Mucosa of descending colon (tissue), 3 donors: ENCODE results near the gene PAFAH1B1. TPM values are rescaled to one million over a fixed set of nuclear protein-coding genes. Genes with fewer than 3 reads are reported as not detected.
"Not testable (repeated sequence)": the region's sequence is repeated elsewhere in the genome, so short reads cannot be mapped to it uniquely, and the experiment has no call there.

Source experiments
- ATAC-seq: fragments of 200-7000 bp; cut with Tn5 transposase; one replicate; pipeline ENCODE4 v1.9.1; 2020; ENCODE audit warnings: mild to moderate bottlenecking, moderate library complexity
- DNase-seq, 3 donors: peaks; one replicate each; pipeline ENCODE4 v3.0.0-alpha.2; 2020
- H3K36me3 ChIP-seq: fragments of 200-600 bp; one replicate; pipeline ENCODE4 v1.8.0; 2021; ENCODE audit warnings: low read depth, mild to moderate bottlenecking
- H3K4me1 ChIP-seq: fragments of 200-600 bp; one replicate; pipeline ENCODE4 v1.8.0; 2021; ENCODE audit warnings: low read depth, mild to moderate bottlenecking
- H3K4me3 ChIP-seq: fragments of 200-600 bp; one replicate; pipeline ENCODE4 v1.8.0; 2021; ENCODE audit warnings: mild to moderate bottlenecking
- H3K9me3 ChIP-seq: fragments of 200-600 bp; one replicate; pipeline ENCODE4 v1.8.0; 2021; ENCODE audit warnings: mild to moderate bottlenecking
- intact Hi-C, 2 donors: fragments of 100-400 bp; cut with DNase I in 1 of 2; cut with micrococcal nuclease in 1 of 2; formaldehyde crosslinking; loops; one replicate each; pipeline versions ENCODE4 v1.11.0 to v1.11.1; 2022; cut with DNase I, micrococcal nuclease
- total RNA-seq, 3 donors: library from RNA; stranded (reverse); fragmentation: NEBNext Ultra II Directional in 2 of 3; extraction: Animal tissue kit (Norgen Biotek cat#: 25700) in 2 of 3; gene quantifications; one replicate each; pipeline versions ENCODE4 v1.2.1 to v1.2.4, GENCODE V29; 2021 to 2023
- TF ChIP-seq, protein P1 (sequence below): fragments of 200-600 bp; IDR thresholded peaks from one replicate; pipeline ENCODE4 v1.8.0; 2022; ENCODE audit warnings: antibody characterized with exemption, mild to moderate bottlenecking
- donor health status: DM: no; HTN: no; CAD: no; lungs with moderate emphysema.
- donor health status: DM: no; HTN: no; CAD: no.
- donor health status: DM: no; HTN: yes; CAD: no.

The PAFAH1B1 gene
- total RNA-seq, 3 donors from 2014 or later, result 108 to 142 (median 112) TPM

DNA sequence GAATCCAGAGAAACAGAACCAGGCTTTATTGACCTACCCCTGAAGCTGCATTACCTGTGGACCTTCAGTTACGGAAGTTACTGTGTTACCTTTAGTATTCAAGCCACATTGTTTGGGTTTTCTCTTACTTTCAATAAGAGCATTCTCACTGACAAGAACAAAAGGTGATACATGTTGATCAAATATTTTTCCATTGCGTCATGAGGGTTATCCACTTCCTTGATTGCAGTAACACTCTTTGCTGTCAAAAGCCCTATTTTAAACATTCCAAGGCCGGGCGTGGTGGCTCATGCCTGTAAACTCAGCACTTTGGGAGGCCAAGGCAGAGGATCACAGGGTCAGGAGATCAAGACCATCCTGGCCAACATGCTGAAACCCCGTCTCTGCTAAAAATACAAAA, 28.6 kb upstream of the PAFAH1B1 start:
- no peaks in the 10 kb centered on the region for H3K9me3 ChIP-seq
- DNase-seq (no peak), ATAC-seq (peak; percentile 71)
- TF ChIP-seq, protein P1, sequence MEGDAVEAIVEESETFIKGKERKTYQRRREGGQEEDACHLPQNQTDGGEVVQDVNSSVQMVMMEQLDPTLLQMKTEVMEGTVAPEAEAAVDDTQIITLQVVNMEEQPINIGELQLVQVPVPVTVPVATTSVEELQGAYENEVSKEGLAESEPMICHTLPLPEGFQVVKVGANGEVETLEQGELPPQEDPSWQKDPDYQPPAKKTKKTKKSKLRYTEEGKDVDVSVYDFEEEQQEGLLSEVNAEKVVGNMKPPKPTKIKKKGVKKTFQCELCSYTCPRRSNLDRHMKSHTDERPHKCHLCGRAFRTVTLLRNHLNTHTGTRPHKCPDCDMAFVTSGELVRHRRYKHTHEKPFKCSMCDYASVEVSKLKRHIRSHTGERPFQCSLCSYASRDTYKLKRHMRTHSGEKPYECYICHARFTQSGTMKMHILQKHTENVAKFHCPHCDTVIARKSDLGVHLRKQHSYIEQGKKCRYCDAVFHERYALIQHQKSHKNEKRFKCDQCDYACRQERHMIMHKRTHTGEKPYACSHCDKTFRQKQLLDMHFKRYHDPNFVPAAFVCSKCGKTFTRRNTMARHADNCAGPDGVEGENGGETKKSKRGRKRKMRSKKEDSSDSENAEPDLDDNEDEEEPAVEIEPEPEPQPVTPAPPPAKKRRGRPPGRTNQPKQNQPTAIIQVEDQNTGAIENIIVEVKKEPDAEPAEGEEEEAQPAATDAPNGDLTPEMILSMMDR, result no peak
- no peaks in the 10 kb centered on the region for H3K36me3 ChIP-seq
- H3K4me3 ChIP-seq, result no peak overlapping the region
- intact Hi-C loops, result no loop called here
- no peaks in the 10 kb centered on the region for H3K4me1 ChIP-seq

DNA sequence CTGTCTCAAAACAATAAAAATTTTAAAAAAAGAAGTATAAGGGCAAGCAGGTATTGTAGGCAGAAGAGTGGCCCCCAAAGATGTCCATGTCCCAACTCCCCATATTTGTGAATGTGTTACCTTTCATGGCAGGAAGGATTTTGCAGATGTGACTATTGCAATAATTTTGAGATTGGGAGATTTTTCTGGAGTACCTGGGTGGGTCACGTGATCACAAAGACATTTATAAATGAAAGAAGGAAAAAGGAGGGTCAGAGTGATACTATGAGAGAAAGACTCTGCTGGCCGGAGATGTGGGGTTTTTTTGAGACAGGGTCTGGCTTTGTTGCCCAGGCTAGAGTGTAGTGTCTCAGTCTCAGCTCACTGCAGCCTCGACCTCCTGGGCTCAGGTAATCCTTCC, 27.4 kb upstream of the PAFAH1B1 start:
- H3K36me3 ChIP-seq, result no peaks in the 10 kb centered on the region
- ATAC-seq, result no peak
- no peaks in the 10 kb centered on the region for H3K4me1 ChIP-seq
- no peak overlapping the region for H3K4me3 ChIP-seq
- intact Hi-C loops, result no loop called here
- DNase-seq, result no peak
- no peaks in the 10 kb centered on the region for H3K9me3 ChIP-seq
- TF ChIP-seq, protein P1, result no peak

DNA sequence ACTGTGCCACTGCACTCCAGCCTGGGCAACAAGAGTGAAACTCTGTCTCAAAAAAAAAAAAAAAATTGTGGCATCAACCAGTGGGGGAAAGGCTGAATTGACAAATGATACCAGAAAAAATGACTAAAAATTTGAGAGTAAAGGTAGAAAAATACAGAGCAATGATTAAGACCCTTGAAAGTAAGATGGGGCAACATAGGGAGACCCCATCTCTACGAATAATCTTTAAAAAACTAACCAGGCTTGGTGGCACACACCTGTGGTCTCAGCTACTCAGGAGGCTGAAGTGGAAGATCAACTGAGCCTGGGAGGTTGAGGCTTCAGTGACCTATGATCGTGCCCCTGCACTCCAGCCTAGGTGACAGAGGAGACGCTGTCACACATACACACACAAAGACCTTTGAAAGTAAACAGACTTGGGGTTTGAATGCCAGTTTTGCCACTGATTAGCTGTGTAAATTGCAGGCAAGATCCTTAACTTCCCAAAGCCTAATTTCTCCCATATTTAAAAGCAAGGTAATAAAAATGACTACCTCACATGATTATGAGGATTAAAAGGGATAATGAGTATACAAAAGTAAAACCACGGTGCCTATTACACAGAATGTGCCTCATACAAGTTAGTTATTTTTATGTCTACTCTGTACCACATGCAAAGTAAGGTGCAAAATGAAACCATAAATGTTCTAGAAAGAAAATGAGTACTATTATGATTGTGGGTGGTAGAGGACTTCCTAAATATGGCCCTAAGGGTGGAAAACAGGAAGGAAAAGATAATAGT, 21.7 kb upstream of the PAFAH1B1 start:
- H3K4me3 ChIP-seq, result no peak overlapping the region
- DNase-seq, result no peak
- no peaks in the 10 kb centered on the region for H3K4me1 ChIP-seq
- peak; percentile 52 for ATAC-seq
- no peaks in the 10 kb centered on the region for H3K9me3 ChIP-seq
- intact Hi-C loops, result no loop called here
- TF ChIP-seq, protein P1, result no peak
- no peaks in the 10 kb centered on the region for H3K36me3 ChIP-seq

DNA sequence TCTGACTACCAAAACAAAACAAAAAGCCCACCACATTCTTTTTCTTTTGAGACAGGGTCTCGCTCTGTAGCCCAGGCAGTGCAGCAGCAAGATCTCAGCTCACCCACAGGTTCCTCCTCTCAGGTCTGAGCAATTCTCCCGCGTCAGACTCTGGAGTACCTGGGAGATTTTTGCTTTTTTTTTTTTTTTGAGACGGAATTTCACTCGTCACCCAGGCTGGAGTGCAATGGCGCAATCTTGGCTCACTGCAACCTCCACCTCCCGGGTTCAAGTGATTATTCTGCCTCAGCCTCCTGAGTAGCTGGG, 21.2 kb upstream of the PAFAH1B1 start:
- H3K36me3 ChIP-seq, H3K9me3 ChIP-seq, H3K4me1 ChIP-seq, intact Hi-C loops, DNase-seq, ATAC-seq, H3K4me3 ChIP-seq: not testable (repeated sequence)

DNA sequence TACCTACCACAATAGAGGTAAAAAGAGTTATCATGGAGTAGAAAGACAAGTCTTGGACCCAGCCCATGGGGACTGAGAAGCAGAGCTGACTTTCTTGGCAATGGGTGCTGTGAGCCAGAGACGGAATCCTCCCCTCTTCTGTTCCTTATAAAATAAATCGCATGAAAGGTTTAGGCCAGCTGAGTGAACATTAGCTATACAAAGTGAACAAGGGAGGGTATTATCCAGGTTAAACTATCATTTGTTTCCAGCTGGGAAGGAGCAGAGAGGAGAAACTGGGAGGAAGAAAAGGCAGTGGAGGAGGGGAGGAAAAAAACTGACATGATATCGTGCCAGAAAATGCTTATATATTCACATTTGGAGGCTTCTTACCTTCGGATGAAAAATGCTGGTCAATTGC, 13.3 kb upstream of the PAFAH1B1 start:
- DNase-seq (no peak), ATAC-seq (no peak)
- intact Hi-C loops, result no loop called here
- Histone ChIP-seq H3K36me3 (no peaks in the 10 kb centered on the region), H3K4me1 (no peaks in the 10 kb centered on the region), H3K9me3 (no peaks in the 10 kb centered on the region), H3K4me3 (no peak overlapping the region)
- TF ChIP-seq, protein P1, result no peak

DNA sequence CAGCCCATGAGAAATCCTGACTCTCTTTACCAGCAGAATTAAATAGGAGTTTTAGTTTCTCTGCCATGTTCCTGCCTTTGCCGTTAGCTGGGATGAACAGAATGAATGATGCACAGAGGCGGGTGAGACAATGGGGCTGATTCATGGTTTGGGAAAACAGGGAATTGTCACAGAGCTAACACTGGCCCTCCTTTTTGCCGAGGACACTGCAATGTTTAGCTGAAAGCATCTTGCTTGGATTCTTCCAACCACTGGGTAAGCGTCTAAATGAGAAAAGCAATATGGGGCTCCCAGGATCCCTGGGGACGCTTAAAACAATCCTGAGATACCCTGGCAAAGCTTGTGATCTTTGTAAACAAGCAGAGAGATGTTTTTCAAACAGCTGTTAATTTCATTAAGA, 12.8 kb upstream of the PAFAH1B1 start:
- Histone ChIP-seq H3K4me3 (no peak overlapping the region), H3K36me3 (no peaks in the 10 kb centered on the region), H3K4me1 (no peaks in the 10 kb centered on the region), H3K9me3 (no peaks in the 10 kb centered on the region)
- no peak for DNase-seq
- TF ChIP-seq, protein P1, result no peak
- ATAC-seq, result no peak
- intact Hi-C loops, result no loop called here
